ENCODE measurements around the gene ADAMTS16.

GRCh38 chr5:5298068-5298633 is 158.0 kb downstream of the ADAMTS16 start:
- TF ChIP-seq, protein P1, sequence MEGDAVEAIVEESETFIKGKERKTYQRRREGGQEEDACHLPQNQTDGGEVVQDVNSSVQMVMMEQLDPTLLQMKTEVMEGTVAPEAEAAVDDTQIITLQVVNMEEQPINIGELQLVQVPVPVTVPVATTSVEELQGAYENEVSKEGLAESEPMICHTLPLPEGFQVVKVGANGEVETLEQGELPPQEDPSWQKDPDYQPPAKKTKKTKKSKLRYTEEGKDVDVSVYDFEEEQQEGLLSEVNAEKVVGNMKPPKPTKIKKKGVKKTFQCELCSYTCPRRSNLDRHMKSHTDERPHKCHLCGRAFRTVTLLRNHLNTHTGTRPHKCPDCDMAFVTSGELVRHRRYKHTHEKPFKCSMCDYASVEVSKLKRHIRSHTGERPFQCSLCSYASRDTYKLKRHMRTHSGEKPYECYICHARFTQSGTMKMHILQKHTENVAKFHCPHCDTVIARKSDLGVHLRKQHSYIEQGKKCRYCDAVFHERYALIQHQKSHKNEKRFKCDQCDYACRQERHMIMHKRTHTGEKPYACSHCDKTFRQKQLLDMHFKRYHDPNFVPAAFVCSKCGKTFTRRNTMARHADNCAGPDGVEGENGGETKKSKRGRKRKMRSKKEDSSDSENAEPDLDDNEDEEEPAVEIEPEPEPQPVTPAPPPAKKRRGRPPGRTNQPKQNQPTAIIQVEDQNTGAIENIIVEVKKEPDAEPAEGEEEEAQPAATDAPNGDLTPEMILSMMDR (IDR thresholded peaks at IDR 0.05): no peak
- TF ChIP-seq POLR2A (IDR thresholded peaks at IDR 0.05): no peak
